Spleen (tissue), 11 donors: Measurements from ENCODE around the gene MRO. TPM values are rescaled to one million over a fixed set of nuclear protein-coding genes. Genes with fewer than 3 reads are reported as not detected.

Source experiments
- DNase-seq: peaks from one replicate; pipeline ENCODE4 v3.0.0-alpha.2; 2020
- H3K27ac ChIP-seq, 8 donors: fragments of 200-600 bp; sonication (generic) in 7 of 8; 1 replicate in 4 of 8; 2 replicates in 4 of 8; pipeline versions ENCODE4 v1.5.0 to v1.8.0; 2016 to 2021; ENCODE audit warnings: inconsistent platforms in 4 of 8, mild to moderate bottlenecking in 4 of 8, moderate library complexity in 1 of 8
- H3K27me3 ChIP-seq, 7 donors: fragments of 200-600 bp; sonication (generic) in 6 of 7; replicated peaks in 1 of 7; 1 replicate in 4 of 7; 2 replicates in 3 of 7; pipeline versions ENCODE4 v1.5.0 to v1.8.0; 2016 to 2021; ENCODE audit warnings: inconsistent platforms in 3 of 7, mild to moderate bottlenecking in 1 of 7
- H3K36me3 ChIP-seq, 6 donors: fragments of 200-600 bp; sonication (generic) in 5 of 6; 1 replicate in 4 of 6; 2 replicates in 2 of 6; pipeline versions ENCODE4 v1.5.0 to v1.8.0; 2016 to 2021; ENCODE audit warnings: inconsistent platforms in 2 of 6
- H3K4me1 ChIP-seq, 6 donors: fragments of 200-600 bp; sonication (generic) in 5 of 6; 1 replicate in 3 of 6; 2 replicates in 3 of 6; pipeline versions ENCODE4 v1.5.0 to v1.8.0; 2016 to 2021; ENCODE audit warnings: inconsistent platforms in 3 of 6
- H3K4me3 ChIP-seq, 8 donors: fragments of 200-600 bp; sonication (generic) in 7 of 8; 1 replicate in 4 of 8; 2 replicates in 4 of 8; pipeline versions ENCODE4 v1.5.0 to v1.8.0; 2016 to 2021; ENCODE audit warnings: inconsistent platforms in 4 of 8, mild to moderate bottlenecking in 4 of 8, moderate library complexity in 2 of 8
- H3K9me3 ChIP-seq, 8 donors: fragments of 200-600 bp; sonication (generic) in 7 of 8; 1 replicate in 4 of 8; 2 replicates in 4 of 8; pipeline versions ENCODE4 v1.5.0 to v1.8.0; 2016 to 2021; ENCODE audit warnings: inconsistent platforms in 4 of 8
- POLR2A ChIP-seq, 3 donors: fragments of 450-650 bp; IDR thresholded peaks; one replicate each; pipeline ENCODE4 v1.5.1; 2017; ENCODE audit warnings: antibody characterized with exemption in 3 of 3, mild to moderate bottlenecking in 1 of 3
- POLR2AphosphoS5 ChIP-seq, 3 donors: sonication (generic); formaldehyde crosslinking; IDR thresholded peaks; one replicate each; pipeline ENCODE4 v1.5.1; 2017; ENCODE audit warnings: antibody characterized with exemption in 3 of 3
- WGBS, 5 donors: extraction: QIAGEN DNeasy Blood & Tissue Kit in 3 of 5; methylation state at CpG; one replicate each; pipeline versions ENCODE4 v1.1.5 to v1.1.7; 2013 to 2018; 5-methylcytosine and 5-hydroxymethylcytosine counted together
- intact Hi-C: fragments of 100-400 bp; cut with DNase I; formaldehyde crosslinking; loops from one replicate; pipeline ENCODE4 v1.15.0; 2023; ENCODE audit warnings: low total_unique reads
- polyA plus RNA-seq, 3 donors: library from polyadenylated mRNA; stranded (reverse); fragments of 200-250 nt; gene quantifications; one replicate each; pipeline ENCODE4 v1.2.1, GENCODE V29; 2013
- total RNA-seq, 7 donors: library from RNA; depleted of rRNA in 3 of 7; stranded (reverse); fragments of >200 nt in 3 of 7; fragmentation: NEBNext Ultra II Directional in 4 of 7; extraction: Animal tissue kit (Norgen Biotek cat#: 25700) in 4 of 7; gene quantifications; one replicate each; pipeline versions ENCODE4 v1.1.0 to v1.2.1, GENCODE V29; 2016 to 2021
- TF ChIP-seq, protein P1 (sequence below), 11 experiments: fragments of 200-600 bp in 7 of 11; fragments of 450-650 bp in 4 of 11; sonication (generic) in 4 of 11; IDR thresholded peaks in 8 of 11; conservative IDR thresholded peaks in 3 of 11; 1 replicate in 7 of 11; 2 replicates in 4 of 11; pipeline versions ENCODE4 v1.4.0 to v1.8.0; 2016 to 2021; ENCODE audit warnings: antibody characterized with exemption in 11 of 11, inconsistent platforms in 4 of 11, mild to moderate bottlenecking in 1 of 11
- donor health status: healthy with polysubstance abuse.
- donor health status: DM: no; HTN: no; CAD: no; lungs with moderate emphysema.
- donor health status: DM: no; HTN: no; CAD: no.
- donor health status: Bipolar disorder and iron deficiency.
- donor health status: healthy.
- donor health status: DM: no; HTN: no; CAD: no.
- donor health status: DM: yes; HTN: yes; CAD: no.

Gene MRO
- total and polyA plus RNA-seq, 10 donors = 0.48 to 8.1 (median 4.1) TPM

- intact Hi-C loops = no loop called here
- H3K9me3 ChIP-seq = peaks cover 0 to 7% (median 1%) of the 10 kb centered on the region in 8 donors
- TF ChIP-seq, protein P1, sequence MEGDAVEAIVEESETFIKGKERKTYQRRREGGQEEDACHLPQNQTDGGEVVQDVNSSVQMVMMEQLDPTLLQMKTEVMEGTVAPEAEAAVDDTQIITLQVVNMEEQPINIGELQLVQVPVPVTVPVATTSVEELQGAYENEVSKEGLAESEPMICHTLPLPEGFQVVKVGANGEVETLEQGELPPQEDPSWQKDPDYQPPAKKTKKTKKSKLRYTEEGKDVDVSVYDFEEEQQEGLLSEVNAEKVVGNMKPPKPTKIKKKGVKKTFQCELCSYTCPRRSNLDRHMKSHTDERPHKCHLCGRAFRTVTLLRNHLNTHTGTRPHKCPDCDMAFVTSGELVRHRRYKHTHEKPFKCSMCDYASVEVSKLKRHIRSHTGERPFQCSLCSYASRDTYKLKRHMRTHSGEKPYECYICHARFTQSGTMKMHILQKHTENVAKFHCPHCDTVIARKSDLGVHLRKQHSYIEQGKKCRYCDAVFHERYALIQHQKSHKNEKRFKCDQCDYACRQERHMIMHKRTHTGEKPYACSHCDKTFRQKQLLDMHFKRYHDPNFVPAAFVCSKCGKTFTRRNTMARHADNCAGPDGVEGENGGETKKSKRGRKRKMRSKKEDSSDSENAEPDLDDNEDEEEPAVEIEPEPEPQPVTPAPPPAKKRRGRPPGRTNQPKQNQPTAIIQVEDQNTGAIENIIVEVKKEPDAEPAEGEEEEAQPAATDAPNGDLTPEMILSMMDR (IDR thresholded peaks at IDR 0.05 in 8 of 11, conservative IDR thresholded peaks at IDR 0.05 in 3 of 11) = no peak
- TF ChIP-seq POLR2A (IDR thresholded peaks at IDR 0.05) (no peak), POLR2AphosphoS5 (IDR thresholded peaks at IDR 0.05) (no peak)
- H3K36me3 ChIP-seq = no peaks in the 10 kb centered on the region
- WGBS, 5 donors = 0 to 58% (median 25%) methylated on average over 1 of the region's 1 CpG
- H3K27ac ChIP-seq = peak overlapping the region in 1 of 8 donors; percentile 49
- no peaks in the 10 kb centered on the region for H3K4me1 ChIP-seq
- no peak overlapping the region for H3K4me3 ChIP-seq
- H3K27me3 ChIP-seq = peaks cover 0 to 24% (median 0%) of the 10 kb centered on the region in 7 donors
- no peak for DNase-seq
Observed at GRCh38 chr18:50747849-50748242, 72.0 kb downstream of the MRO start.

DNA sequence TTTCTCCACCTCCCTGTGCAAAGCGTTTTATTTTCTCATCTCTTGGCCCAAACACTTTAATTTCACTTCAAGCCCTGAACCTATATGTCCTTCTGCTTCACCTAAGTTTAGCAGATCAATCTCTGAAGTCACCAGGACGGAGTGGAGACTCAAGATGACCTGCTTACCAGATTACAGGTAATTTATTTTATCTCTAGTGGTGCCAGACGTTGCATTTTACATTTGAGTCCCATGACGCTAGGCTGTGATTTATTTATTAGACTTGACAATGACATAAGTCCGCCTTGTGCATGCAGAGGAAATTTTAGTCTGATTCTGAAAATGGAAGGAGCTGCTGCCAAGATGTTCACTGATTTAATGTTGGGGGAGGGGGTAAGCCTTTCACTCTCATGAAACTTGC lies 73.9 kb downstream of the MRO start:
- TF ChIP-seq, protein P1 (IDR thresholded peaks at IDR 0.05 in 8 of 11, conservative IDR thresholded peaks at IDR 0.05 in 3 of 11) = no peak
- no peak for TF ChIP-seq POLR2AphosphoS5 (IDR thresholded peaks at IDR 0.05)
- TF ChIP-seq POLR2A (IDR thresholded peaks at IDR 0.05) = no peak
- H3K36me3 ChIP-seq = no peaks in the 10 kb centered on the region
- peaks cover 0 to 19% (median 0%) of the 10 kb centered on the region in 7 donors for H3K27me3 ChIP-seq
- intact Hi-C loops = no loop called here
- H3K4me1 ChIP-seq = no peaks in the 10 kb centered on the region
- WGBS, 5 donors = 49 to 70% (median 66%) methylated on average over 5 of the region's 5 CpGs
- peaks cover 0 to 10% (median 2%) of the 10 kb centered on the region in 8 donors for H3K9me3 ChIP-seq
- no peak for DNase-seq
- H3K4me3 ChIP-seq = no peak overlapping the region
- H3K27ac ChIP-seq = no peak overlapping the region

Other genes starting within 250 kb of the MRO start
- 100 to 1,000 TPM in 4 of 7 donors, 10 to 100 TPM in 3; 83.3 to 179 (median 119) TPM for gene ME2, start 59.1 kb upstream of the MRO start, total RNA-seq
- 10 to 100 TPM; 25.9 to 51.5 (median 26.8) TPM for gene ME2, start 59.1 kb upstream of the MRO start, polyA plus RNA-seq
- gene ELAC1, start 148.0 kb upstream of the MRO start, total RNA-seq = 10 to 100 TPM in 3 of 7 donors, 1 to 10 TPM in 4; 5.3 to 12.1 (median 9.9) TPM
- gene ELAC1, start 148.0 kb upstream of the MRO start, polyA plus RNA-seq = 10 to 100 TPM in 1 of 3 donors, 1 to 10 TPM in 2; 6.0 to 10.0 (median 6.8) TPM
- gene SMAD4, start 210.2 kb upstream of the MRO start, total RNA-seq = 100 to 1,000 TPM in 4 of 7 donors, 10 to 100 TPM in 3; 84.6 to 139 (median 107) TPM
- gene SMAD4, start 210.2 kb upstream of the MRO start, polyA plus RNA-seq = 10 to 100 TPM in 1 of 3 donors, 1 to 10 TPM in 2; 8.9 to 14.5 (median 9.8) TPM